Measurements from ENCODE around the gene DNM3. TPM values are rescaled to one million over a fixed set of nuclear protein-coding genes. Genes with fewer than 3 reads are reported as not detected.
A peak's percentile ranks its signal among the peaks of the same experiment; 100 is the strongest.

The DNM3 gene
- total RNA-seq, 1 donor = 0.72 TPM

GRCh38 chr1:172145656-172146055 is 304.4 kb downstream of the DNM3 start:
- peaks cover 31% of the 10 kb centered on the region for H3K79me2 ChIP-seq (ENCODE audit: insufficient read depth, low read length)
- peak overlapping the region; percentile 79 for H3K4me2 ChIP-seq (ENCODE audit: insufficient read depth, low read length)
- peaks cover 40% of the 10 kb centered on the region for H3K4me1 ChIP-seq (ENCODE audit: insufficient read depth, low read length)
- no peak for DNase-seq (ENCODE audit: insufficient read length, low spot score, missing footprints)
- H3K9me3 ChIP-seq (ENCODE audit: low read depth, low read length) = no peaks in the 10 kb centered on the region
- peak overlapping the region; percentile 85 for H3K4me3 ChIP-seq (ENCODE audit: insufficient read depth, low read length)
- no peaks in the 10 kb centered on the region for H4K20me1 ChIP-seq (ENCODE audit: insufficient read depth, low read length)
- TF ChIP-seq, protein P1, sequence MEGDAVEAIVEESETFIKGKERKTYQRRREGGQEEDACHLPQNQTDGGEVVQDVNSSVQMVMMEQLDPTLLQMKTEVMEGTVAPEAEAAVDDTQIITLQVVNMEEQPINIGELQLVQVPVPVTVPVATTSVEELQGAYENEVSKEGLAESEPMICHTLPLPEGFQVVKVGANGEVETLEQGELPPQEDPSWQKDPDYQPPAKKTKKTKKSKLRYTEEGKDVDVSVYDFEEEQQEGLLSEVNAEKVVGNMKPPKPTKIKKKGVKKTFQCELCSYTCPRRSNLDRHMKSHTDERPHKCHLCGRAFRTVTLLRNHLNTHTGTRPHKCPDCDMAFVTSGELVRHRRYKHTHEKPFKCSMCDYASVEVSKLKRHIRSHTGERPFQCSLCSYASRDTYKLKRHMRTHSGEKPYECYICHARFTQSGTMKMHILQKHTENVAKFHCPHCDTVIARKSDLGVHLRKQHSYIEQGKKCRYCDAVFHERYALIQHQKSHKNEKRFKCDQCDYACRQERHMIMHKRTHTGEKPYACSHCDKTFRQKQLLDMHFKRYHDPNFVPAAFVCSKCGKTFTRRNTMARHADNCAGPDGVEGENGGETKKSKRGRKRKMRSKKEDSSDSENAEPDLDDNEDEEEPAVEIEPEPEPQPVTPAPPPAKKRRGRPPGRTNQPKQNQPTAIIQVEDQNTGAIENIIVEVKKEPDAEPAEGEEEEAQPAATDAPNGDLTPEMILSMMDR (IDR thresholded peaks at IDR 0.05; ENCODE audit: extremely low read depth, low read depth, low read length) = no peak
- H3K36me3 ChIP-seq (ENCODE audit: insufficient read depth, low read length) = peaks cover 9% of the 10 kb centered on the region
- H3K27me3 ChIP-seq (ENCODE audit: insufficient read depth, low read length) = no peaks in the 10 kb centered on the region
- H2AFZ ChIP-seq (ENCODE audit: low read length) = peak overlapping the region; percentile 33
- H3K27ac ChIP-seq (ENCODE audit: low read depth, low read length) = peak overlapping the region; percentile 95

- Histone ChIP-seq H2AFZ (ENCODE audit: low read length) (no peak overlapping the region), H3K79me2 (ENCODE audit: insufficient read depth, low read length) (peaks cover 29% of the 10 kb centered on the region), H3K4me1 (ENCODE audit: insufficient read depth, low read length) (peaks cover 40% of the 10 kb centered on the region), H3K27ac (ENCODE audit: low read depth, low read length) (peak overlapping the region; percentile 95), H3K36me3 (ENCODE audit: insufficient read depth, low read length) (peaks cover 9% of the 10 kb centered on the region), H3K4me3 (ENCODE audit: insufficient read depth, low read length) (no peak overlapping the region), H4K20me1 (ENCODE audit: insufficient read depth, low read length) (no peaks in the 10 kb centered on the region), H3K27me3 (ENCODE audit: insufficient read depth, low read length) (no peaks in the 10 kb centered on the region), H3K9me3 (ENCODE audit: low read depth, low read length) (no peaks in the 10 kb centered on the region), H3K4me2 (ENCODE audit: insufficient read depth, low read length) (peak overlapping the region; percentile 79)
- TF ChIP-seq, protein P1 (IDR thresholded peaks at IDR 0.05; ENCODE audit: extremely low read depth, low read depth, low read length) = no peak
- no peak for DNase-seq (ENCODE audit: insufficient read length, low spot score, missing footprints)
These were observed 305.0 kb downstream of the DNM3 start for GRCh38 chr1:172146141-172146850.

- no peaks in the 10 kb centered on the region for H4K20me1 ChIP-seq (ENCODE audit: insufficient read depth, low read length)
- H3K79me2 ChIP-seq (ENCODE audit: insufficient read depth, low read length) = peaks cover 18% of the 10 kb centered on the region
- no peak overlapping the region for H2AFZ ChIP-seq (ENCODE audit: low read length)
- TF ChIP-seq, protein P1 (IDR thresholded peaks at IDR 0.05; ENCODE audit: extremely low read depth, low read depth, low read length) = no peak
- no peaks in the 10 kb centered on the region for H3K36me3 ChIP-seq (ENCODE audit: insufficient read depth, low read length)
- DNase-seq (ENCODE audit: insufficient read length, low spot score, missing footprints) = no peak
- H3K4me2 ChIP-seq (ENCODE audit: insufficient read depth, low read length) = no peak overlapping the region
- no peaks in the 10 kb centered on the region for H3K27me3 ChIP-seq (ENCODE audit: insufficient read depth, low read length)
- H3K4me1 ChIP-seq (ENCODE audit: insufficient read depth, low read length) = peaks cover 33% of the 10 kb centered on the region
- H3K4me3 ChIP-seq (ENCODE audit: insufficient read depth, low read length) = no peak overlapping the region
- no peak overlapping the region for H3K27ac ChIP-seq (ENCODE audit: low read depth, low read length)
- H3K9me3 ChIP-seq (ENCODE audit: low read depth, low read length) = no peaks in the 10 kb centered on the region
These were observed 306.2 kb downstream of the DNM3 start for GRCh38 chr1:172147541-172147940.

GRCh38 chr1:172148213-172148612 is 306.9 kb downstream of the DNM3 start:
- H3K79me2 ChIP-seq (ENCODE audit: insufficient read depth, low read length) = peaks cover 15% of the 10 kb centered on the region
- H3K9me3 ChIP-seq (ENCODE audit: low read depth, low read length) = no peaks in the 10 kb centered on the region
- H3K4me3 ChIP-seq (ENCODE audit: insufficient read depth, low read length) = no peak overlapping the region
- H4K20me1 ChIP-seq (ENCODE audit: insufficient read depth, low read length) = no peaks in the 10 kb centered on the region
- H3K4me1 ChIP-seq (ENCODE audit: insufficient read depth, low read length) = peaks cover 35% of the 10 kb centered on the region
- DNase-seq (ENCODE audit: insufficient read length, low spot score, missing footprints) = no peak
- no peaks in the 10 kb centered on the region for H3K27me3 ChIP-seq (ENCODE audit: insufficient read depth, low read length)
- TF ChIP-seq, protein P1 (IDR thresholded peaks at IDR 0.05; ENCODE audit: extremely low read depth, low read depth, low read length) = no peak
- no peak overlapping the region for H2AFZ ChIP-seq (ENCODE audit: low read length)
- H3K27ac ChIP-seq (ENCODE audit: low read depth, low read length) = no peak overlapping the region
- no peaks in the 10 kb centered on the region for H3K36me3 ChIP-seq (ENCODE audit: insufficient read depth, low read length)
- no peak overlapping the region for H3K4me2 ChIP-seq (ENCODE audit: insufficient read depth, low read length)

Measured in osteoblast (primary cell).